ENCODE measurements around the gene VAT1.
A peak's percentile ranks its signal among the peaks of the same experiment; 100 is the strongest.
"Not testable (repeated sequence)": the region's sequence is repeated elsewhere in the genome, so short reads cannot be mapped to it uniquely, and the experiment has no call there.

The VAT1 gene

GRCh38 chr17:43006639-43007551 lies 15.3 kb downstream of the VAT1 start, which contains the start of gene IFI35:
Gene IFI35 (plus strand): TSS chr17:43006784. CDS start chr17:43006948, 164 bp downstream.
- DNase-seq, result peak; percentile 58
- peak within 1 kb of the TSS; percentile 86 for H3K27ac Mint-ChIP-seq
- TF ChIP-seq, protein P1, sequence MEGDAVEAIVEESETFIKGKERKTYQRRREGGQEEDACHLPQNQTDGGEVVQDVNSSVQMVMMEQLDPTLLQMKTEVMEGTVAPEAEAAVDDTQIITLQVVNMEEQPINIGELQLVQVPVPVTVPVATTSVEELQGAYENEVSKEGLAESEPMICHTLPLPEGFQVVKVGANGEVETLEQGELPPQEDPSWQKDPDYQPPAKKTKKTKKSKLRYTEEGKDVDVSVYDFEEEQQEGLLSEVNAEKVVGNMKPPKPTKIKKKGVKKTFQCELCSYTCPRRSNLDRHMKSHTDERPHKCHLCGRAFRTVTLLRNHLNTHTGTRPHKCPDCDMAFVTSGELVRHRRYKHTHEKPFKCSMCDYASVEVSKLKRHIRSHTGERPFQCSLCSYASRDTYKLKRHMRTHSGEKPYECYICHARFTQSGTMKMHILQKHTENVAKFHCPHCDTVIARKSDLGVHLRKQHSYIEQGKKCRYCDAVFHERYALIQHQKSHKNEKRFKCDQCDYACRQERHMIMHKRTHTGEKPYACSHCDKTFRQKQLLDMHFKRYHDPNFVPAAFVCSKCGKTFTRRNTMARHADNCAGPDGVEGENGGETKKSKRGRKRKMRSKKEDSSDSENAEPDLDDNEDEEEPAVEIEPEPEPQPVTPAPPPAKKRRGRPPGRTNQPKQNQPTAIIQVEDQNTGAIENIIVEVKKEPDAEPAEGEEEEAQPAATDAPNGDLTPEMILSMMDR (IDR thresholded peaks at IDR 0.05), result no peak
- H3K9me3 Mint-ChIP-seq, result no peaks in the 10 kb centered on the region
- peak within 1 kb of the TSS; percentile 76 for H3K4me3 Mint-ChIP-seq
- peaks cover 24% of the 10 kb centered on the region for H3K36me3 Mint-ChIP-seq (ENCODE audit: low read depth)
- peaks cover 9% of the 10 kb centered on the region for H3K4me1 Mint-ChIP-seq
- no peaks in the 10 kb centered on the region for H3K27me3 Mint-ChIP-seq (ENCODE audit: low read depth, poor library complexity)

DNA sequence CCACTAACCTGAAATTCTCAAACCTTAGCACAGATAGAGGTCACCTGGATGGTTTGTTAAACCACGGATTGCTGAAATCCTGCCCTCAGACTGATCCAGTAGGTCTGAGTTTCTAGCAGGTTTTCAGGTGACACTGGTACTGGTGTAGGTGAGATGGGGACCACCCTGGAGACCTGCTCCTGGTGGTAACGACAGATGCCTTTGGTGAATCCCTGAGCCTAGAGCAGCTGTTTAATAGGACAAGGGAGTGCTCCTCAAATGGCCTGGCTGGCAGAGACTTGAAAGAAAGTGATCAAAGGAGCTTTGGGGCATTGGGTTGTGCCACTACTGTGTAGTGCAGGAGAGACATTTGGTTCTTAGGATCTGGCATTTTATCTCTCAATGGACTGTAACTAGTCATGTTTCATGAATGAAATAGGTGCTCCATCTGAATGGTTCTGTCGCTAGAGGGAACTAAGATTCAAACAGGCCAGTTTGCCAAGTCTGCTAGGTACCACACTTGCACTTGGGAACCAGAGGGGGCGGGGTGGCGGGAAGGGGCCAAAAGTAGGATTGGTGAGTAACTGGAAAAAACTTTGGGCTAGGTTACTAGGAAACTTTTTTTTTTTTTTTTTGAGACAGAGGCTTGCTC lies 18.5 kb downstream of the VAT1 start:
- TF ChIP-seq, protein P1 (IDR thresholded peaks at IDR 0.05), result no peak
- H3K27me3 Mint-ChIP-seq (ENCODE audit: low read depth, poor library complexity), result no peaks in the 10 kb centered on the region
- no peak overlapping the region for H3K4me3 Mint-ChIP-seq
- H3K36me3 Mint-ChIP-seq (ENCODE audit: low read depth), result peaks cover 44% of the 10 kb centered on the region
- peak overlapping the region; percentile 87 for H3K27ac Mint-ChIP-seq
- no peak for DNase-seq
- peaks cover 25% of the 10 kb centered on the region for H3K4me1 Mint-ChIP-seq
- H3K9me3 Mint-ChIP-seq, result no peaks in the 10 kb centered on the region

- peak overlapping the region; percentile 81 for H3K27ac Mint-ChIP-seq
- not testable (repeated sequence) for H3K4me3 Mint-ChIP-seq; H3K27me3 Mint-ChIP-seq (ENCODE audit: low read depth, poor library complexity)
These were observed 21.3 kb downstream of the VAT1 start for GRCh38 chr17:43000894-43001293.

GRCh38 chr17:42999003-42999525 lies 23.1 kb downstream of the VAT1 start:
- Mint-ChIP-seq H3K4me1 (peaks cover 32% of the 10 kb centered on the region), H3K27ac (peak overlapping the region; percentile 100), H3K9me3 (no peaks in the 10 kb centered on the region), H3K27me3 (ENCODE audit: low read depth, poor library complexity) (no peaks in the 10 kb centered on the region), H3K36me3 (ENCODE audit: low read depth) (peaks cover 44% of the 10 kb centered on the region), H3K4me3 (peak overlapping the region; percentile 99)
- DNase-seq, result no peak
- TF ChIP-seq, protein P1 (IDR thresholded peaks at IDR 0.05), result no peak

More at GRCh38 chr17:43000894-43001293, 21.3 kb downstream of the VAT1 start:
- not testable (repeated sequence) for H3K9me3 Mint-ChIP-seq, DNase-seq
- Mint-ChIP-seq H3K36me3 (ENCODE audit: low read depth) (peaks cover 44% of the 10 kb centered on the region), H3K4me1 (peaks cover 32% of the 10 kb centered on the region)

DNA sequence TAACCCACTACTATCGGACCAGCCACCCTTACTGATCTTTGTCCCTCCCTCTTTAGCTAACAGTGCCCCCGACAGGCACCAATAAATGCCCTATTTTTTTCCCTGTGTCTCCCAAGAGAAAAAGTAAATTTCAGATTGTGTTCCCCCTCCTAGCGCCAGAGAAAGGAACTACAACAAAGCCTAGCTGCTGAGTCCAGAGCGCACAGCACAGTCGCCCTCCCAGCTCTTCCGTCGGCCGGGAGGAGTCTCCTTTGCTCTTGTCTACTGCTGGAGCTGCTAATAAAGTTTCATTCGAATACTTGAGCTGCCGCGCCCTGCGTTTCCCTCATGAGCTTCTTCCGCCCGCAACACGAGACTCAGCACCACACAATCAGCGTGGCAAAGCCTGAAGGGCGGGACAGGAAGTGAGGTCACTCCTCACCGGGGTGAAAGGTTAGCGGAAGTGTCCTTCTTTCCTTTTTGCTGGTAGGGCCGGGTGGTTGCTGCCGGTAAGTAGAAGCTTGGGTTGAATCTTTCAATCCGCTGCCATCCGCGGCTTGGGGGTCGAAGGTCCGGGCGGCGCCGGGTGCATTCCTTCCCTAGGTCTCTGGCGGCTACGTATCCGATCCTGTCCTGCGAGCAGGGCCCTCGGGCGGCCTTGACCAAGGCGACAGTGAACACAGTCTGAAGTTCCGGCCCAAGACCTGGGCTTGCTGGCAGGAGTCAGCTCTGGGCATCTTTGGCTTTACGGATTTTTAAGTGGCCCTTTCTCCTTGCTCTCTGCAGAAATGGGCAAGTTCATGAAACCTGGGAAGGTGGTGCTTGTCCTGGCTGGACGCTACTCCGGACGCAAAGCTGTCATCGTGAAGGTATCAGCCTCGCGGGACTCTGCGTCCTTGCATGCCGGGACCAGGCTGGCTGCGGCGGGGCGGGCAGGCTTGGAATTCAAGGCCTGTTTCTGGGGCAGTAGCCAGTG lies 23.9 kb downstream of the VAT1 start, which contains the start of gene RPL27:
RPL27 (plus strand) TSS at position 436 of the 955 bp plus-strand sequence; CDS start at position 768, 332 bp downstream.
- Mint-ChIP-seq H3K27ac (peak within 1 kb of the TSS; percentile 100), H3K4me1 (peaks cover 32% of the 10 kb centered on the region), H3K27me3 (ENCODE audit: low read depth, poor library complexity) (no peaks in the 10 kb centered on the region), H3K4me3 (peak within 1 kb of the TSS; percentile 99), H3K36me3 (ENCODE audit: low read depth) (peaks cover 37% of the 10 kb centered on the region), H3K9me3 (no peaks in the 10 kb centered on the region)
- peak; percentile 93 for DNase-seq
- TF ChIP-seq, protein P1 (IDR thresholded peaks at IDR 0.05), result peak; percentile 82
